Neural cell (in vitro differentiated cells): ENCODE results near the gene NATD1. TPM values are rescaled to one million over a fixed set of nuclear protein-coding genes. Genes with fewer than 3 reads are reported as not detected.

ENCODE experiments used
- H2AFZ ChIP-seq: fragments of 200-600, 300-800 bp; sonication (generic), shearing (Covaris generic); 2 replicates; pipeline ENCODE4 v1.6.0; 2014; ENCODE audit warnings: low read depth, mild to moderate bottlenecking, antibody characterized with exemption, low read length, moderate library complexity
- H3F3A ChIP-seq: fragments of 200-600 bp; shearing (Covaris generic); 2 replicates; pipeline ENCODE4 v1.6.1; 2016; ENCODE audit warnings: mild to moderate bottlenecking, moderate library complexity, mixed read lengths, antibody characterized with exemption, low read length; ENCODE audit not compliant: insufficient read depth, poor library complexity, severe bottlenecking
- H3K27ac ChIP-seq: fragments of 200-600, 300-800 bp; sonication (generic), shearing (Covaris generic); 2 replicates; pipeline ENCODE4 v1.5.1; 2014; ENCODE audit warnings: mild to moderate bottlenecking, low read length, moderate library complexity
- H3K27me3 ChIP-seq: fragments of 300-800, 200-600 bp; sonication (generic), shearing (Covaris generic); 2 replicates; pipeline ENCODE4 v1.6.0; 2014; ENCODE audit warnings: mild to moderate bottlenecking, low read depth, low read length, moderate library complexity; ENCODE audit not compliant: insufficient read depth
- H3K36me3 ChIP-seq: fragments of 300-800, 200-600 bp; sonication (generic), shearing (Covaris generic); 2 replicates; pipeline ENCODE4 v1.5.1; 2014; ENCODE audit warnings: mild to moderate bottlenecking, antibody characterized with exemption, low read length, moderate library complexity; ENCODE audit not compliant: insufficient read depth
- H3K4me2 ChIP-seq: fragments of 300-800, 200-600 bp; sonication (generic), shearing (Covaris generic); 2 replicates; pipeline ENCODE4 v1.6.0; 2014; ENCODE audit warnings: mild to moderate bottlenecking, low read length
- H3K4me3 ChIP-seq: fragments of 300-800, 200-600 bp; sonication (generic), shearing (Covaris generic); 2 replicates; pipeline ENCODE4 v1.5.1; 2014; ENCODE audit warnings: mild to moderate bottlenecking, low read length, moderate library complexity
- H3K79me2 ChIP-seq: fragments of 200-600 bp; shearing (Covaris generic); replicated peaks from 2 replicates; pipeline ENCODE4 v1.6.0; 2014; ENCODE audit warnings: mild to moderate bottlenecking, low read length, moderate library complexity; ENCODE audit not compliant: insufficient read depth
- H3K9ac ChIP-seq: fragments of 300-800, 200-600 bp; sonication (generic), shearing (Covaris generic); 2 replicates; pipeline ENCODE4 v1.6.1; 2016; ENCODE audit warnings: mild to moderate bottlenecking, low read length, mixed read lengths
- H3K9me2 ChIP-seq: fragments of 200-600 bp; shearing (Covaris generic); 2 replicates; pipeline ENCODE4 v1.6.1; 2016; ENCODE audit warnings: mild to moderate bottlenecking, low read length, mixed read lengths; ENCODE audit not compliant: insufficient read depth
- H3K9me3 ChIP-seq: fragments of 200-600, 300-800 bp; sonication (generic), shearing (Covaris generic); 2 replicates; pipeline ENCODE4 v1.6.1; 2016; ENCODE audit warnings: mild to moderate bottlenecking, mixed run types, low read length, moderate library complexity, mixed read lengths
- H4K20me1 ChIP-seq: fragments of 200-600 bp; shearing (Covaris generic); 2 replicates; pipeline ENCODE4 v1.6.1; 2016; ENCODE audit warnings: mild to moderate bottlenecking, mixed run types; ENCODE audit not compliant: insufficient read depth
- CTCF ChIP-seq: fragments of 450-650 bp; IDR thresholded peaks from 2 replicates; pipeline ENCODE4 v1.5.1; 2014; ENCODE audit warnings: antibody characterized with exemption, mild to moderate bottlenecking, moderate library complexity; ENCODE audit not compliant: poor library complexity, severe bottlenecking
- EP300 ChIP-seq: fragments of 450-650 bp; conservative IDR thresholded peaks from 2 replicates; pipeline ENCODE4 v1.6.1; 2014; ENCODE audit warnings: antibody characterized with exemption, mild to moderate bottlenecking, moderate library complexity; ENCODE audit not compliant: poor library complexity, severe bottlenecking
- EZH2 ChIP-seq: fragments of 200-600, 300-800 bp; shearing (Covaris generic), sonication (generic); IDR thresholded peaks from 2 replicates; pipeline ENCODE4 v1.6.1; 2014; ENCODE audit warnings: antibody characterized with exemption, low read length, borderline replicate concordance, mild to moderate bottlenecking; ENCODE audit not compliant: insufficient read depth, poor library complexity, severe bottlenecking
- MXI1 ChIP-seq: fragments of 450-650 bp; conservative IDR thresholded peaks from 2 replicates; pipeline ENCODE4 v1.6.1; 2014; ENCODE audit warnings: antibody characterized with exemption, mild to moderate bottlenecking; ENCODE audit not compliant: poor library complexity, severe bottlenecking
- POLR2AphosphoS5 ChIP-seq: IDR thresholded peaks from 2 replicates; pipeline ENCODE4 v1.6.1; 2012
- RAD21 ChIP-seq: fragments of 450-650 bp; conservative IDR thresholded peaks from 2 replicates; pipeline ENCODE4 v1.6.1; 2014; ENCODE audit warnings: antibody characterized with exemption, mild to moderate bottlenecking, moderate library complexity
- REST ChIP-seq: IDR thresholded peaks from 2 replicates; pipeline ENCODE4 v1.6.1; 2012; ENCODE audit warnings: borderline replicate concordance
- SMC3 ChIP-seq: fragments of 450-650 bp; conservative IDR thresholded peaks from 2 replicates; pipeline ENCODE4 v1.6.1; 2014; ENCODE audit warnings: antibody characterized with exemption, mild to moderate bottlenecking, moderate library complexity; ENCODE audit not compliant: poor library complexity
- TAF1 ChIP-seq: IDR thresholded peaks from 2 replicates; pipeline ENCODE4 v1.6.1; 2012; ENCODE audit warnings: low read depth
- polyA plus RNA-seq: library from polyadenylated mRNA; depleted of rRNA; stranded (reverse); fragments of >200 nt; gene quantifications from 2 replicates; pipeline ENCODE4 v1.2.3, GENCODE V29; 2014

Gene NATD1
- polyA plus RNA-seq, 1 donor from 2014 or later = 2.8 TPM

GRCh38 chr17:21199856-21200255, 53.4 kb downstream of the NATD1 start:
- Histone ChIP-seq H3F3A (no peaks in the 10 kb centered on the region), H3K4me3 (no peak overlapping the region), H3K9me3 (no peaks in the 10 kb centered on the region), H3K36me3 (no peaks in the 10 kb centered on the region), H3K79me2 (peaks cover 33% of the 10 kb centered on the region), H4K20me1 (no peaks in the 10 kb centered on the region), H3K27ac (no peak overlapping the region), H3K27me3 (no peaks in the 10 kb centered on the region), H2AFZ (no peak overlapping the region), H3K9me2 (no peaks in the 10 kb centered on the region), H3K4me2 (no peak overlapping the region), H3K9ac (no peak overlapping the region)
- TF ChIP-seq RAD21 (no peak), CTCF (no peak), MXI1 (no peak)

GRCh38 chr17:21199311-21199710, 53.9 kb downstream of the NATD1 start:
- Histone ChIP-seq H3K9me2 (no peaks in the 10 kb centered on the region), H3F3A (no peaks in the 10 kb centered on the region), H2AFZ (no peak overlapping the region), H3K27ac (no peak overlapping the region), H4K20me1 (no peaks in the 10 kb centered on the region), H3K9ac (no peak overlapping the region), H3K27me3 (no peaks in the 10 kb centered on the region), H3K4me2 (no peak overlapping the region), H3K79me2 (peaks cover 30% of the 10 kb centered on the region), H3K36me3 (no peaks in the 10 kb centered on the region), H3K4me3 (no peak overlapping the region), H3K9me3 (no peaks in the 10 kb centered on the region)
- no peak for TF ChIP-seq EP300
- TF ChIP-seq SMC3 = no peak
- TF ChIP-seq EZH2 = no peak
- no peak for TF ChIP-seq POLR2AphosphoS5
- no peak for TF ChIP-seq TAF1
- no peak for TF ChIP-seq REST
- TF ChIP-seq RAD21 = no peak
- TF ChIP-seq CTCF = no peak
